Naive thymus-derived CD8-positive, alpha-beta T cell (primary cell): ENCODE measurements around the gene ZNF705A. TPM values are rescaled to one million over a fixed set of nuclear protein-coding genes. Genes with fewer than 3 reads are reported as not detected.

Source experiments
- polyA plus RNA-seq, 3 donors: library from polyadenylated mRNA; unstranded; fragments of 300-500 nt; fragmentation: Illumina TruSeq; gene quantifications; one replicate each; pipeline ENCODE4 v1.2.3, GENCODE V29; 2021
- total RNA-seq, 8 experiments: library from RNA in 2 of 8; stranded (reverse) in 2 of 8; gene quantifications; one replicate each; pipeline ENCODE4 v1.2.3 and lab custom pipeline; 2021 to 2026

The ZNF705A gene
- total and polyA plus RNA-seq, 5 experiments from 2014 or later, result not detected

Other genes starting within 250 kb of the ZNF705A start
- 100 to 1,000 TPM; 108 to 115 TPM for gene SLC2A3, start 220.8 kb upstream of the ZNF705A start, total RNA-seq
- gene SLC2A3, start 220.8 kb upstream of the ZNF705A start, polyA plus RNA-seq, result 10 to 100 TPM; 47.6 to 88.0 (median 71.8) TPM
- gene FOXJ2, start 124.3 kb upstream of the ZNF705A start, total RNA-seq, result 10 to 100 TPM; 26.6 to 27.1 TPM
- gene FOXJ2, start 124.3 kb upstream of the ZNF705A start, polyA plus RNA-seq, result 10 to 100 TPM in 1 of 3 donors, 1 to 10 TPM in 2; 6.7 to 14.4 (median 9.7) TPM
- 1 to 10 TPM; 1.5 to 2.0 TPM for gene C3AR1, start 90.7 kb upstream of the ZNF705A start, total RNA-seq
- 1 to 10 TPM in 2 of 3 donors, under 1 TPM in 1; 0.09 to 6.5 (median 2.7) TPM for gene C3AR1, start 90.7 kb upstream of the ZNF705A start, polyA plus RNA-seq
- gene NECAP1, start 74.7 kb upstream of the ZNF705A start, total RNA-seq, result 10 to 100 TPM; 59.8 to 67.9 TPM
- 10 to 100 TPM; 20.4 to 26.0 (median 24.9) TPM for gene NECAP1, start 74.7 kb upstream of the ZNF705A start, polyA plus RNA-seq
- 1 to 10 TPM; 1.4 to 2.9 TPM for gene CLEC4A, start 33.4 kb upstream of the ZNF705A start, total RNA-seq
- gene CLEC4A, start 33.4 kb upstream of the ZNF705A start, polyA plus RNA-seq, result under 1 TPM; 0.39 to 0.82 (median 0.60) TPM
- gene FAM90A1, start 70.6 kb downstream of the ZNF705A start, total RNA-seq, result not detected
- gene FAM90A1, start 70.6 kb downstream of the ZNF705A start, polyA plus RNA-seq, result under 1 TPM in 1 of 3 donors, not detected in 2; 0.22 TPM